Naive thymus-derived CD8-positive, alpha-beta T cell (primary cell): ENCODE data around the gene MYF6. TPM values are rescaled to one million over a fixed set of nuclear protein-coding genes. Genes with fewer than 3 reads are reported as not detected.
"Not testable (repeated sequence)": the region's sequence is repeated elsewhere in the genome, so short reads cannot be mapped to it uniquely, and the experiment has no call there.

Source experiments
- ATAC-seq, 2 donors: fragments of 150-1000 bp; cut with Tn5 transposase in 1 of 2; sonication (Bioruptor Pico), chemical (Tn5 transposase) in 1 of 2; 1 replicate in 1 of 2; 2 replicates in 1 of 2; pipeline ENCODE4 v1.10.0; 2021; ENCODE audit warnings: mild to moderate bottlenecking in 2 of 2, moderate library complexity in 2 of 2
- POLR2A ChIA-PET: fragments of 350-600 bp; sonication (Branson Sonifier 250); formaldehyde crosslinking; loops from one replicate; lab custom pipeline; 2021; ENCODE audit warnings: antibody characterized with exemption; lab: Charles Lee
- DNase-seq, 10 donors: peaks; one replicate each; pipeline versions ENCODE4 v3.0.0 to v3.0.0-alpha.2; 2020 to 2022
- H3K27ac Mint-ChIP-seq, 10 donors: one replicate each; pipeline ENCODE4 v1.8.0; 2020 to 2022; ENCODE audit warnings: mild to moderate bottlenecking in 10 of 10, mixed read lengths in 10 of 10, moderate library complexity in 4 of 10, inconsistent platforms in 1 of 10
- H3K27me3 Mint-ChIP-seq, 5 donors: one replicate each; pipeline ENCODE4 v1.8.0; 2021 to 2022; ENCODE audit warnings: mixed read lengths in 5 of 5
- H3K36me3 Mint-ChIP-seq, 3 donors: one replicate each; pipeline ENCODE4 v1.8.0; 2020 to 2022; ENCODE audit warnings: mixed read lengths in 3 of 3, mild to moderate bottlenecking in 2 of 3, inconsistent platforms in 1 of 3
- H3K4me1 Mint-ChIP-seq, 4 donors: one replicate each; pipeline ENCODE4 v1.8.0; 2021 to 2022; ENCODE audit warnings: mixed read lengths in 4 of 4
- H3K4me3 Mint-ChIP-seq, 10 donors: one replicate each; pipeline ENCODE4 v1.8.0; 2020 to 2022; ENCODE audit warnings: mild to moderate bottlenecking in 10 of 10, mixed read lengths in 10 of 10, moderate library complexity in 6 of 10, inconsistent platforms in 1 of 10
- H3K9me3 Mint-ChIP-seq, 9 donors: one replicate each; pipeline ENCODE4 v1.8.0; 2020 to 2022; ENCODE audit warnings: mixed read lengths in 9 of 9, mild to moderate bottlenecking in 3 of 9, inconsistent platforms in 1 of 9, moderate library complexity in 1 of 9
- polyA plus RNA-seq, 3 donors: library from polyadenylated mRNA; unstranded; fragments of 300-500 nt; fragmentation: Illumina TruSeq; gene quantifications; one replicate each; pipeline ENCODE4 v1.2.3, GENCODE V29; 2021
- total RNA-seq, 8 experiments: library from RNA in 2 of 8; stranded (reverse) in 2 of 8; gene quantifications; one replicate each; pipeline ENCODE4 v1.2.3 and lab custom pipeline; 2021 to 2026

Gene MYF6
- total RNA-seq (not detected), polyA plus RNA-seq (not detected), total RNA-seq (lab: John Stamatoyannopoulos, UW) (0 reads per million in 6 experiments)

GRCh38 chr12:80707126-80707829 is at the start of gene MYF6:
Gene MYF6, plus strand, starts transcription at chr12:80707634. Its CDS starts 86 bp downstream, at chr12:80707720.
- H3K27ac Mint-ChIP-seq: no peak within 1 kb of the TSS
- no peak within 1 kb of the TSS for H3K4me3 Mint-ChIP-seq
- H3K9me3 Mint-ChIP-seq: peaks cover 0 to 29% (median 4%) of the 10 kb centered on the region in 9 donors
- peaks cover 0 to 9% (median 0%) of the 10 kb centered on the region in 3 donors for H3K36me3 Mint-ChIP-seq
- ATAC-seq (no peak), DNase-seq (no peak)
- POLR2A ChIA-PET: no interaction called here
- peaks cover 0 to 2% (median 0%) of the 10 kb centered on the region in 4 donors for H3K4me1 Mint-ChIP-seq
- peaks cover 12 to 49% (median 34%) of the 10 kb centered on the region in 5 donors for H3K27me3 Mint-ChIP-seq

GRCh38 chr12:80659512-80660063 is 47.8 kb upstream of the MYF6 start:
- H3K36me3 Mint-ChIP-seq: no peaks in the 10 kb centered on the region
- POLR2A ChIA-PET: no interaction called here
- no peak for DNase-seq
- H3K4me1 Mint-ChIP-seq: no peaks in the 10 kb centered on the region
- H3K27me3 Mint-ChIP-seq: no peaks in the 10 kb centered on the region
- no peak overlapping the region for H3K4me3 Mint-ChIP-seq
- no peak overlapping the region for H3K27ac Mint-ChIP-seq
- peaks cover 0 to 12% (median 0%) of the 10 kb centered on the region in 9 donors for H3K9me3 Mint-ChIP-seq
- ATAC-seq: no peak

- peaks cover 0 to 17% (median 6%) of the 10 kb centered on the region in 9 donors for H3K9me3 Mint-ChIP-seq
- no peak overlapping the region for H3K4me3 Mint-ChIP-seq
- ATAC-seq (no peak), DNase-seq (no peak)
- H3K4me1 Mint-ChIP-seq: no peaks in the 10 kb centered on the region
- POLR2A ChIA-PET: no interaction called here
- no peak overlapping the region for H3K27ac Mint-ChIP-seq
- H3K27me3 Mint-ChIP-seq: no peaks in the 10 kb centered on the region
- no peaks in the 10 kb centered on the region for H3K36me3 Mint-ChIP-seq
Observed at GRCh38 chr12:80662586-80662985, 44.8 kb upstream of the MYF6 start.

DNA sequence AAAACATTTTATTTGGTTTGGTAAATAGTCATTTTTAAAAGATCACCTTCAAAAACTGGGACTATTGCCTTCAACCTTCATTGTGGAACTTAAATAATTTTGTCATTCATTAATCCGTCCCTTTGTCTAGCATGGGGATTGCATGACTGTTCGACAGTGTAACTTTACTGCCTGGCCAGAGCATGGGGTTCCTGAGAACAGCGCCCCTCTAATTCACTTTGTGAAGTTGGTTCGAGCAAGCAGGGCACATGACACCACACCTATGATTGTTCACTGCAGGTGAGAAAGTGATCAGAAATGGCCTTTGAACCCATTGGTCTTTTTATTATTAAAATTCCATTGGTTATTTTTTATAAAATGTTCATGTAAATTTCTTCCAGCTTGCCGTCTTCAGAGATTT is 37.2 kb upstream of the MYF6 start:
- H3K9me3 Mint-ChIP-seq: peaks cover 0 to 14% (median 4%) of the 10 kb centered on the region in 9 donors
- no peak for ATAC-seq
- POLR2A ChIA-PET: no interaction called here
- H3K36me3 Mint-ChIP-seq: no peaks in the 10 kb centered on the region
- DNase-seq: no peak
- no peak overlapping the region for H3K27ac Mint-ChIP-seq
- H3K4me1 Mint-ChIP-seq: no peaks in the 10 kb centered on the region
- H3K27me3 Mint-ChIP-seq: no peaks in the 10 kb centered on the region
- no peak overlapping the region for H3K4me3 Mint-ChIP-seq

DNA sequence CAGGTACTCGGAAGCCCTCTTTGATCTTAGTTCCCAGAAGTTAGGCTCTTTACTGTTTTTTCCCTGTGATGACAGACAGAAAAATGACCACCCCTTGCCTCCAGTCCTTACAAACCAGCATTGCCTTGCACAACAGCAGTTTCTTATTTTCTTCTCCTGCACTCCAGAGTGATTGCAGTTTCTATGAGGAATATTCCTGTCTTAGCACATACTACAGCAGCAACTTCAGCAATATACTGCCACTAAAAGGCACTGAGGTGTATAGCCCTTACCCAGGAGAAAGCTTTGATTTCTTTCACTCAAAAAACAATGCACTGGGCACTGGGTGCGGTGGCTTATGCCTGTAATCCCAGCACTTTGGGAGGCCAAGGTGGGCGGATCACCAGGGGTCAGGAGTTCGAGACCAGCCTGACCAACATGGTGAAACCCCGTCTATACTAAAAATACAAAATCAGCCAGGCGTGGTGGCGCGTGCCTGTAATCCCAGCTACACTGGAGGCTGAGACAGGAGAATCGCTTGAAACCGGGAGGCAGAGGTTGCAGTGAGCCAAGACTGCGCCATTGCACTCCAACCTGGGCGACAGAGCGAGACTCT is 31.3 kb upstream of the MYF6 start:
- H3K9me3 Mint-ChIP-seq, ATAC-seq, H3K4me1 Mint-ChIP-seq, DNase-seq, POLR2A ChIA-PET, H3K4me3 Mint-ChIP-seq, H3K27ac Mint-ChIP-seq, H3K36me3 Mint-ChIP-seq, H3K27me3 Mint-ChIP-seq: not testable (repeated sequence)

GRCh38 chr12:80676856-80677255 is 30.6 kb upstream of the MYF6 start:
- H3K27me3 Mint-ChIP-seq: no peaks in the 10 kb centered on the region
- H3K9me3 Mint-ChIP-seq: peaks cover 0 to 6% (median 0%) of the 10 kb centered on the region in 9 donors

GRCh38 chr12:80677994-80678393 is 29.4 kb upstream of the MYF6 start:
- Mint-ChIP-seq H3K4me3 (no peak overlapping the region), H3K27ac (no peak overlapping the region), H3K27me3 (no peaks in the 10 kb centered on the region), H3K4me1 (no peaks in the 10 kb centered on the region), H3K36me3 (no peaks in the 10 kb centered on the region), H3K9me3 (peaks cover 0 to 5% (median 0%) of the 10 kb centered on the region in 9 donors)
- POLR2A ChIA-PET: no interaction called here
- no peak for ATAC-seq
- DNase-seq: no peak

More at GRCh38 chr12:80676856-80677255, 30.6 kb upstream of the MYF6 start:
- Mint-ChIP-seq H3K27ac (no peak overlapping the region), H3K4me3 (no peak overlapping the region), H3K36me3 (no peaks in the 10 kb centered on the region), H3K4me1 (no peaks in the 10 kb centered on the region)
- POLR2A ChIA-PET: no interaction called here
- DNase-seq (no peak), ATAC-seq (no peak)

DNA sequence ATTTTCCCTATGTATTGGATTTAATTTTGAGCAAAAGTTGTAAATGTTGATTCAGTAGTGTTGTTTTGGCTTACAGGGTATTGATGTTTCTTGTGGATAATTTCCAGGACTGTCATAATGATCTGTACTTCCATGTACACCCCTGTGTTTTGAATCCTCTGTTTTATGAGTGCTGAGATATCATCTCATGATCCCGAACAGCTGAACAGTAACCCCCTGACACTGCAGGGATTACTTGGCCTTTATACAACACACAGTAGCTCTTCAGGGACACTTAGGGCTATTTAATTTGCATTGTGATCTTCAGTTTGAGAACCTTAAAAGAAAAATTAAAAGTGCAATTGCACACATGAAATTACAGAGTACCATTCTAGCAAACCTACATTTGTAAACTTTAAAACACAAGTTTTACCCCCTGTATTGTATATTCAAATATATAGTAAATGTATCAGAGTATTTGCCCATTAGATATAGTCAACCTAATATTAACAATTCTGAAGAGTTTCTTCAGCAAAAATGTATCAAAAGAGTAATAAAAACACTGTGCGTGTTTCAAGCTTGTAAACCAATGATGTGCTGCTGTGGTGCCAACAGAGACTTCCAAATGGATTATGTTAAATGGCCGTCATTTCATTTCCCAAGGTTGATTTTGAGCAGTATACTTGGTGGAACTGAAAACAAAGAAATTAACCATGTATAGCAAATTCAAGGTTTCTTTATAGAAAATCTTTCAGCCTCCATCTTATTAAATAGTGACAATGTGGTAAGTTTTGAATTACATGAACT is 27.9 kb upstream of the MYF6 start:
- Mint-ChIP-seq H3K9me3 (peaks cover 0 to 4% (median 0%) of the 10 kb centered on the region in 9 donors), H3K4me3 (no peak overlapping the region), H3K36me3 (no peaks in the 10 kb centered on the region), H3K27ac (no peak overlapping the region), H3K4me1 (no peaks in the 10 kb centered on the region), H3K27me3 (no peaks in the 10 kb centered on the region)
- POLR2A ChIA-PET: no interaction called here
- ATAC-seq (no peak), DNase-seq (no peak)

DNA sequence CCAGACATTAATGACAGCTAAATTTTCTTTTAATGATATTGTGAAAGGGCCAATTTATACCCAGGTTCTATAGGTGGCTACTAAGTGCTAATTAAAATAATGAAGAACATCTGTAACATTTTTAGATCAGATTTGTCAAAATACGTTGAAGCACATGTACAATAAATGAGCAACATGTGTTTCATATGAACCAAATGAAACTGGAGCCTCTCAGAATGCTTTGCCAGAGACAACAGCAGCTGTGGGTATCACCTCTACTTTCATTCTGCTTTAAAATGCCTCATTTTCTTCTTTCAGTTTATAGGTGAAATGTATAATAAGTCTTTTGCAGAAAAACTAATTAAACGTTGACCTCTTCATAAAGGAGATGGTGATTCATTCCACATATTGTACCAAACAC is 26.1 kb upstream of the MYF6 start:
- Mint-ChIP-seq H3K4me1 (no peaks in the 10 kb centered on the region), H3K27me3 (no peaks in the 10 kb centered on the region), H3K27ac (no peak overlapping the region), H3K4me3 (no peak overlapping the region), H3K9me3 (peaks cover 0 to 8% (median 0%) of the 10 kb centered on the region in 9 donors), H3K36me3 (no peaks in the 10 kb centered on the region)
- ATAC-seq (no peak), DNase-seq (no peak)
- POLR2A ChIA-PET: no interaction called here

GRCh38 chr12:80681786-80682185 is 25.6 kb upstream of the MYF6 start:
- H3K27ac Mint-ChIP-seq: no peak overlapping the region
- DNase-seq: no peak
- no peak for ATAC-seq
- no peaks in the 10 kb centered on the region for H3K36me3 Mint-ChIP-seq
- POLR2A ChIA-PET: no interaction called here
- no peaks in the 10 kb centered on the region for H3K4me1 Mint-ChIP-seq
- H3K9me3 Mint-ChIP-seq: peaks cover 0 to 11% (median 0%) of the 10 kb centered on the region in 9 donors
- H3K4me3 Mint-ChIP-seq: no peak overlapping the region
- H3K27me3 Mint-ChIP-seq: no peaks in the 10 kb centered on the region

DNA sequence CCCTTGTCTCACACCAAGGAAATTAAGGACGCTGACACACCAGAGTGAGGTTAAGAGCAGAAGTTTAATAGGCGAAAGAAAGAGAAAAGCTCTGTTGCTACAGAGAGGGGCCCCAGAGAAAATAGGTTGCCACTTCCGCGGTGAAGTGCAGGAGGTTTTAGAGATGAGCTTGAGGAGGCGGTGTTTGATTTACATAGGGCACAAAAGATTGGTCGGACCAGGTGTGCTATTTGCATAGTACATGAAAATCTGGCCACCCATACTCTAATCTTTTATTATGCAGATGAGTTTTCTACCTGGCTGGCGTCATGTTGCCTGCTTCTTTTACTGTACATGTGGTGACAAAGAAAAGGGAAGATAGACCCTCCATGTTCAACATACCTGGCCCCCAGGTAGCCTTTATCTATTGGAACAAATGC is 23.3 kb upstream of the MYF6 start:
- no peak for DNase-seq
- H3K4me3 Mint-ChIP-seq: no peak overlapping the region
- no peaks in the 10 kb centered on the region for H3K36me3 Mint-ChIP-seq
- H3K4me1 Mint-ChIP-seq: no peaks in the 10 kb centered on the region
- POLR2A ChIA-PET: no interaction called here
- peaks cover 0 to 8% (median 0%) of the 10 kb centered on the region in 9 donors for H3K9me3 Mint-ChIP-seq
- no peak overlapping the region for H3K27ac Mint-ChIP-seq
- no peaks in the 10 kb centered on the region for H3K27me3 Mint-ChIP-seq
- no peak for ATAC-seq

GRCh38 chr12:80690090-80690489 is 17.3 kb upstream of the MYF6 start:
- ATAC-seq: no peak
- Mint-ChIP-seq H3K36me3 (no peaks in the 10 kb centered on the region), H3K27me3 (no peaks in the 10 kb centered on the region), H3K4me3 (no peak overlapping the region), H3K4me1 (no peaks in the 10 kb centered on the region), H3K27ac (no peak overlapping the region), H3K9me3 (peaks cover 0 to 8% (median 0%) of the 10 kb centered on the region in 9 donors)
- POLR2A ChIA-PET: no interaction called here
- DNase-seq: no peak

GRCh38 chr12:80690513-80690912 is 16.9 kb upstream of the MYF6 start:
- Mint-ChIP-seq H3K4me1 (no peaks in the 10 kb centered on the region), H3K9me3 (peaks cover 0 to 8% (median 0%) of the 10 kb centered on the region in 9 donors), H3K27ac (no peak overlapping the region), H3K4me3 (no peak overlapping the region), H3K27me3 (no peaks in the 10 kb centered on the region), H3K36me3 (no peaks in the 10 kb centered on the region)
- no peak for DNase-seq
- POLR2A ChIA-PET: no interaction called here
- ATAC-seq: no peak
